Measurements from ENCODE around the gene USP46.

USP46 gene

GRCh38 chr4:52645300-52645699, 13.8 kb downstream of the USP46 start:
- H3K27ac Mint-ChIP-seq = no peak overlapping the region
- CTCF ChIA-PET = no interaction called here
- no peak overlapping the region for H3K4me3 Mint-ChIP-seq
- H3K27me3 Mint-ChIP-seq = no peaks in the 10 kb centered on the region
- H3K4me1 Mint-ChIP-seq = peaks cover 8% of the 10 kb centered on the region
- no peak for DNase-seq
- H3K9me3 Mint-ChIP-seq = peaks cover 2% of the 10 kb centered on the region
- H3K36me3 Mint-ChIP-seq = peaks cover 2% of the 10 kb centered on the region

- Mint-ChIP-seq H3K27ac (no peak overlapping the region), H3K4me3 (no peak overlapping the region), H3K4me1 (peaks cover 3% of the 10 kb centered on the region), H3K27me3 (no peaks in the 10 kb centered on the region), H3K36me3 (no peaks in the 10 kb centered on the region), H3K9me3 (no peaks in the 10 kb centered on the region)
- no peak for DNase-seq
- CTCF ChIA-PET = no interaction called here
These were observed 15.3 kb downstream of the USP46 start for GRCh38 chr4:52643785-52644244.

GRCh38 chr4:52643190-52643589, 15.9 kb downstream of the USP46 start:
- CTCF ChIA-PET = no interaction called here
- Mint-ChIP-seq H3K4me3 (no peak overlapping the region), H3K4me1 (peaks cover 2% of the 10 kb centered on the region), H3K27me3 (no peaks in the 10 kb centered on the region), H3K27ac (no peak overlapping the region), H3K36me3 (no peaks in the 10 kb centered on the region), H3K9me3 (no peaks in the 10 kb centered on the region)
- no peak for DNase-seq

- no peaks in the 10 kb centered on the region for H3K36me3 Mint-ChIP-seq
- no peaks in the 10 kb centered on the region for H3K27me3 Mint-ChIP-seq
- peaks cover 2% of the 10 kb centered on the region for H3K4me1 Mint-ChIP-seq
- H3K9me3 Mint-ChIP-seq = no peaks in the 10 kb centered on the region
- no peak for DNase-seq
- H3K4me3 Mint-ChIP-seq = no peak overlapping the region
- CTCF ChIA-PET = no interaction called here
- H3K27ac Mint-ChIP-seq = no peak overlapping the region
These were observed 17.1 kb downstream of the USP46 start for GRCh38 chr4:52641854-52642563.

GRCh38 chr4:52640808-52641565, 18.1 kb downstream of the USP46 start:
- DNase-seq = no peak
- Mint-ChIP-seq H3K4me1 (peaks cover 2% of the 10 kb centered on the region), H3K27me3 (no peaks in the 10 kb centered on the region), H3K27ac (no peak overlapping the region), H3K36me3 (no peaks in the 10 kb centered on the region), H3K9me3 (no peaks in the 10 kb centered on the region), H3K4me3 (no peak overlapping the region)
- CTCF ChIA-PET = no interaction called here

- no peak for DNase-seq
- no peak overlapping the region for H3K4me3 Mint-ChIP-seq
- H3K36me3 Mint-ChIP-seq = no peaks in the 10 kb centered on the region
- peaks cover 2% of the 10 kb centered on the region for H3K4me1 Mint-ChIP-seq
- CTCF ChIA-PET = interaction anchor here (1.1 kb wide), 1 partner anchor 94 kb away, joined by 4 read pairs; no protein-coding TSS in a partner anchor
- H3K27ac Mint-ChIP-seq = no peak overlapping the region
- H3K9me3 Mint-ChIP-seq = no peaks in the 10 kb centered on the region
- no peaks in the 10 kb centered on the region for H3K27me3 Mint-ChIP-seq
These were observed 20.4 kb downstream of the USP46 start for GRCh38 chr4:52638717-52639116.

GRCh38 chr4:52637116-52637515, 22.0 kb downstream of the USP46 start:
- H3K27ac Mint-ChIP-seq = no peak overlapping the region

GRCh38 chr4:52635560-52635959, 23.5 kb downstream of the USP46 start:
- Mint-ChIP-seq H3K27me3 (peaks cover 5% of the 10 kb centered on the region), H3K36me3 (no peaks in the 10 kb centered on the region), H3K27ac (no peak overlapping the region), H3K4me3 (no peak overlapping the region), H3K9me3 (no peaks in the 10 kb centered on the region), H3K4me1 (no peaks in the 10 kb centered on the region)
- CTCF ChIA-PET = no interaction called here
- DNase-seq = no peak

More at GRCh38 chr4:52637116-52637515, 22.0 kb downstream of the USP46 start:
- H3K9me3 Mint-ChIP-seq = no peaks in the 10 kb centered on the region
- no peak for DNase-seq
- CTCF ChIA-PET = no interaction called here
- H3K4me3 Mint-ChIP-seq = no peak overlapping the region
- H3K27me3 Mint-ChIP-seq = peaks cover 5% of the 10 kb centered on the region
- H3K4me1 Mint-ChIP-seq = no peaks in the 10 kb centered on the region
- H3K36me3 Mint-ChIP-seq = no peaks in the 10 kb centered on the region

- Mint-ChIP-seq H3K27me3 (peaks cover 5% of the 10 kb centered on the region), H3K9me3 (no peaks in the 10 kb centered on the region), H3K27ac (no peak overlapping the region), H3K36me3 (no peaks in the 10 kb centered on the region), H3K4me1 (no peaks in the 10 kb centered on the region), H3K4me3 (no peak overlapping the region)
- CTCF ChIA-PET = no interaction called here
- no peak for DNase-seq
These were observed 24.0 kb downstream of the USP46 start for GRCh38 chr4:52635130-52635529.

GRCh38 chr4:52633846-52634245, 25.3 kb downstream of the USP46 start:
- DNase-seq = no peak
- H3K27me3 Mint-ChIP-seq = peaks cover 5% of the 10 kb centered on the region
- H3K4me1 Mint-ChIP-seq = no peaks in the 10 kb centered on the region
- CTCF ChIA-PET = no interaction called here
- H3K9me3 Mint-ChIP-seq = no peaks in the 10 kb centered on the region
- no peaks in the 10 kb centered on the region for H3K36me3 Mint-ChIP-seq
- no peak overlapping the region for H3K27ac Mint-ChIP-seq
- H3K4me3 Mint-ChIP-seq = no peak overlapping the region

GRCh38 chr4:52628974-52629373, 30.1 kb downstream of the USP46 start:
- H3K9me3 Mint-ChIP-seq = no peaks in the 10 kb centered on the region
- no peaks in the 10 kb centered on the region for H3K4me1 Mint-ChIP-seq
- no peak overlapping the region for H3K27ac Mint-ChIP-seq
- no peak for DNase-seq
- no peak overlapping the region for H3K4me3 Mint-ChIP-seq
- no peaks in the 10 kb centered on the region for H3K36me3 Mint-ChIP-seq
- CTCF ChIA-PET = no interaction called here
- H3K27me3 Mint-ChIP-seq = peaks cover 5% of the 10 kb centered on the region

GRCh38 chr4:52628543-52628942, 30.6 kb downstream of the USP46 start:
- CTCF ChIA-PET = interaction anchor here (1.1 kb wide), 1 partner anchor 355 kb away, joined by 3 read pairs; no protein-coding TSS in a partner anchor
- no peak overlapping the region for H3K4me3 Mint-ChIP-seq

GRCh38 chr4:52627876-52628275, 31.2 kb downstream of the USP46 start:
- DNase-seq = no peak
- Mint-ChIP-seq H3K36me3 (no peaks in the 10 kb centered on the region), H3K27ac (no peak overlapping the region), H3K9me3 (no peaks in the 10 kb centered on the region), H3K4me1 (no peaks in the 10 kb centered on the region), H3K4me3 (no peak overlapping the region), H3K27me3 (peaks cover 5% of the 10 kb centered on the region)
- CTCF ChIA-PET = interaction anchor here (1.1 kb wide), 1 partner anchor 356 kb away, joined by 3 read pairs; no protein-coding TSS in a partner anchor

More at GRCh38 chr4:52628543-52628942, 30.6 kb downstream of the USP46 start:
- Mint-ChIP-seq H3K27ac (no peak overlapping the region), H3K27me3 (peaks cover 5% of the 10 kb centered on the region), H3K4me1 (no peaks in the 10 kb centered on the region), H3K9me3 (no peaks in the 10 kb centered on the region), H3K36me3 (no peaks in the 10 kb centered on the region)
- DNase-seq = no peak

GRCh38 chr4:52625216-52625615, 33.9 kb downstream of the USP46 start:
- Mint-ChIP-seq H3K27me3 (no peaks in the 10 kb centered on the region), H3K27ac (no peak overlapping the region), H3K4me1 (no peaks in the 10 kb centered on the region), H3K4me3 (no peak overlapping the region), H3K9me3 (no peaks in the 10 kb centered on the region), H3K36me3 (no peaks in the 10 kb centered on the region)
- no peak for DNase-seq
- CTCF ChIA-PET = no interaction called here

GRCh38 chr4:52622564-52622963, 36.5 kb downstream of the USP46 start:
- H3K27ac Mint-ChIP-seq = no peak overlapping the region
- H3K4me3 Mint-ChIP-seq = no peak overlapping the region
- peaks cover 11% of the 10 kb centered on the region for H3K4me1 Mint-ChIP-seq
- CTCF ChIA-PET = no interaction called here
- H3K36me3 Mint-ChIP-seq = peaks cover 2% of the 10 kb centered on the region
- no peak for DNase-seq
- no peaks in the 10 kb centered on the region for H3K27me3 Mint-ChIP-seq
- H3K9me3 Mint-ChIP-seq = no peaks in the 10 kb centered on the region
